ENCODE measurements around the gene NUDT14. TPM values are rescaled to one million over a fixed set of nuclear protein-coding genes. Genes with fewer than 3 reads are reported as not detected.

NUDT14 gene
- total RNA-seq, 1 donor from 2014 or later: 68.4 TPM

DNA sequence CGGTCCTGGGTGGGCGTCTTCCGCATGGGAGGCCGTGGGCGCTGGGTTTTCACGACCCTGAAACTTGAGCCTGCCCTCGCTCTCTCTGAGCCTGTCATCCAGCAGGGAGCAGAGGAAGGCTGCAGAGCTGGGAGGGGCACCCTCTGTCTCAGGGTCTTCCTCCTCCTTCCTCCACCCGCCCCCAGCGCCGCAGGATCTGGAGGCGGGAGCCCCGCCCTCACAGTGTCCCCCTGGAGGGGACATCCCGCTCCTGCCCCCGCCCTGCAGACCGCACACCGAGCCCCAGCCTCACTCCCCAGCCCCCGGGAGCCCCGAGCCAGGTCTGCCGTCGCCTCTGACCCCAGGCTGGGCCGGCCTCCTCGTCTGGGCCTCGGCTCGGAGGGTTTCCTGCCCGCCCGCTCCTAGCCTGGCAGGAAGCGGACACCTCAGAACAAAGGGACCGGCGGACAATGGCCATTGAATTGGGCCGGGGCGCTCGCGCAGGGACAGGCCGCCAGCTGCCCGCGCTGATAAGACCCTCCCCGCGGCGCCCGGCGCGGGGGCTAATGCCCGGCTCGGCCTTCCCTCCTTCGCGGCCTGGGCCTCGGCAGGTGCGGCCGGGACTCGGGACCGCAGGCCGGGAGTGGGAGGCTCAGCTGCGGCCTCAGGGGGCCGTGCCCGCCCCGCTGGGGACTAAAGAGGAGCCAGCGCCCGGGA is 15.3 kb upstream of the NUDT14 start:
- peaks cover 13% of the 10 kb centered on the region for H3K4me1 Mint-ChIP-seq
- H3K27me3 Mint-ChIP-seq (ENCODE audit: low read depth): peaks cover 29% of the 10 kb centered on the region
- H3K9me3 Mint-ChIP-seq: no peaks in the 10 kb centered on the region
- DNase-seq (ENCODE audit: low spot score in 2 of 2, unreplicated experiment in 2 of 2): no peak
- no peaks in the 10 kb centered on the region for H3K36me3 Mint-ChIP-seq
- peak overlapping the region; percentile 26 for H3K4me3 Mint-ChIP-seq
- no peak overlapping the region for H3K27ac Mint-ChIP-seq
- no peak for TF ChIP-seq CTCF (IDR thresholded peaks at IDR 0.05; ENCODE audit: unreplicated experiment)

DNA sequence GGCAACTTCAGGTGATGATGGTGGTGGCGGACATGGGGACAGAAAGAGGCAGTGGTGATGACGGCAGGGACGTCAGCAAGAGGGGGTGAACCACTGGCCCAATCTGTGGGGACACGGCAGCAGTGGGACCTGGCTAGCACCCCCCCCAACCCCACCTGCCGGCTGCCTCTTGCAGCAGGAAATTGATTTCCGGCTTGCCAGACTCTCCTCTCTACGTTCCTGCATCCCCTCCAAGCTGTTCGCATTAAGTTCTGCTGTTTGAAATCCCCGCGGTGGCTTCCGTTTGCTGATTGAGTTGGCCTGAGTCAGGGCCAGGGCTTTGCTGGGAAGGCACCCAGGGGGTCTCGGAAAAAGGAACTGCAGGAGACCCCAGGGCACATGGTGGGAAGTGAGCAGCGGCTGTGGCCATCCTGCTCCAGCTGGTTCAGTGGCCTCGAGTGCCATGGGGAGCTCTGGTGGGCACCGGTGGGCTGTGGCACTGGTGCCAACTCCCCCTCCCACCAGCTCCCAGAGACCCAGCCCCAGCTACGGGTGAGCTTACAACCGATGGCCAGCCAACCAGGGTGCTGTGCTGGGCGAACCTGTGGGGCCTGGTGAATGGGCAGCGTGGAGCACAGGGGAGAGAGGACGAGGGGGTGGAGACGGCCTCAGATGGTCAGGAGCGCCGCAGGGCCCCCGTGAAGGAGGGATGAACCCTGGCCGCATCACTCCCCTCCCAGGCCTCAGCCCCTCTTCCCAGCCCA is 14.6 kb upstream of the NUDT14 start:
- Mint-ChIP-seq H3K4me3 (peak overlapping the region; percentile 28), H3K9me3 (no peaks in the 10 kb centered on the region), H3K4me1 (peaks cover 13% of the 10 kb centered on the region), H3K36me3 (no peaks in the 10 kb centered on the region), H3K27me3 (ENCODE audit: low read depth) (peaks cover 31% of the 10 kb centered on the region), H3K27ac (no peak overlapping the region)
- no peak for DNase-seq (ENCODE audit: low spot score in 2 of 2, unreplicated experiment in 2 of 2)
- TF ChIP-seq CTCF (IDR thresholded peaks at IDR 0.05; ENCODE audit: unreplicated experiment): no peak

- H3K36me3 Mint-ChIP-seq: no peaks in the 10 kb centered on the region
- no peak for TF ChIP-seq CTCF (IDR thresholded peaks at IDR 0.05; ENCODE audit: unreplicated experiment)
- no peak overlapping the region for H3K4me3 Mint-ChIP-seq
These were observed 13.9 kb upstream of the NUDT14 start for GRCh38 chr14:105195051-105195450.

GRCh38 chr14:105193916-105194782 is 13.0 kb upstream of the NUDT14 start:
- DNase-seq (ENCODE audit: low spot score in 2 of 2, unreplicated experiment in 2 of 2): no peak
- Mint-ChIP-seq H3K27me3 (ENCODE audit: low read depth) (peaks cover 34% of the 10 kb centered on the region), H3K4me3 (no peak overlapping the region)

More at GRCh38 chr14:105195051-105195450, 13.9 kb upstream of the NUDT14 start:
- DNase-seq (ENCODE audit: low spot score in 2 of 2, unreplicated experiment in 2 of 2): no peak
- Mint-ChIP-seq H3K4me1 (peaks cover 13% of the 10 kb centered on the region), H3K9me3 (no peaks in the 10 kb centered on the region), H3K27ac (no peak overlapping the region), H3K27me3 (ENCODE audit: low read depth) (peaks cover 31% of the 10 kb centered on the region)

More at GRCh38 chr14:105193916-105194782, 13.0 kb upstream of the NUDT14 start:
- no peaks in the 10 kb centered on the region for H3K36me3 Mint-ChIP-seq
- H3K9me3 Mint-ChIP-seq: no peaks in the 10 kb centered on the region
- H3K4me1 Mint-ChIP-seq: peaks cover 13% of the 10 kb centered on the region
- H3K27ac Mint-ChIP-seq: no peak overlapping the region
- no peak for TF ChIP-seq CTCF (IDR thresholded peaks at IDR 0.05; ENCODE audit: unreplicated experiment)
